Keratinocyte (primary cell): ENCODE results near the gene PRRT2.

Experiments
- CTCF ChIP-seq, 3 experiments: IDR thresholded peaks in 1 of 3; conservative IDR thresholded peaks in 1 of 3; optimal IDR thresholded peaks in 1 of 3; 2 replicates in 2 of 3; 3 replicates in 1 of 3; pipeline versions ENCODE3 to v1.5.1; 2011; ENCODE audit warnings: low read length in 3 of 3, mild to moderate bottlenecking in 3 of 3, moderate library complexity in 2 of 3, control low read depth in 1 of 3, inconsistent platforms in 1 of 3; ENCODE audit not compliant: insufficient read depth in 2 of 3; ENCODE audit errors: extremely low read depth in 1 of 3
- EZH2 ChIP-seq: IDR thresholded peaks from one replicate; pipeline ENCODE4 v1.6.1; 2012; ENCODE audit warnings: inconsistent platforms, mild to moderate bottlenecking, low read length, moderate library complexity

- peak in 1 of 3 experiments; percentile 36 for TF ChIP-seq CTCF (optimal IDR thresholded peaks at IDR 0.05 in 1 of 3, IDR thresholded peaks at IDR 0.05 in 1 of 3, conservative IDR thresholded peaks at IDR 0.05 in 1 of 3; ENCODE audit: extremely low read depth in 1 of 3, insufficient read depth in 2 of 3, low read length in 3 of 3)
- TF ChIP-seq EZH2, result no peak
Observed at GRCh38 chr16:29816694-29817441, 4.9 kb downstream of the PRRT2 start.
